Epidermal melanocyte (primary cell): ENCODE data around the gene COL6A6.
"Not testable (repeated sequence)": the region's sequence is repeated elsewhere in the genome, so short reads cannot be mapped to it uniquely, and the experiment has no call there.

ENCODE experiments used
- DNase-seq: peaks from one replicate; pipeline ENCODE4 v3.0.0; 2011; ENCODE audit warnings: low spot score; ENCODE audit not compliant: insufficient read length

The COL6A6 gene

GRCh38 chr3:130537673-130538304, 20.8 kb downstream of the COL6A6 start:
- DNase-seq, result no peak

- no peak for DNase-seq
Observed at GRCh38 chr3:130539005-130539404, 22.0 kb downstream of the COL6A6 start.

- DNase-seq, result no peak
Observed at GRCh38 chr3:130543322-130543721, 26.3 kb downstream of the COL6A6 start.

- DNase-seq, result no peak
Observed at GRCh38 chr3:130546920-130547679, 30.1 kb downstream of the COL6A6 start.

- not testable (repeated sequence) for DNase-seq
Observed at GRCh38 chr3:130547680-130548065, 30.7 kb downstream of the COL6A6 start.

GRCh38 chr3:130548356-130548755, 31.4 kb downstream of the COL6A6 start:
- no peak for DNase-seq

GRCh38 chr3:130557336-130558035, 40.5 kb downstream of the COL6A6 start:
- no peak for DNase-seq

GRCh38 chr3:130558366-130558765, 41.4 kb downstream of the COL6A6 start:
- DNase-seq, result no peak

- DNase-seq, result no peak
Observed at GRCh38 chr3:130565224-130565623, 48.2 kb downstream of the COL6A6 start.
